Measurements from ENCODE around the gene ANTXR1.

DNA sequence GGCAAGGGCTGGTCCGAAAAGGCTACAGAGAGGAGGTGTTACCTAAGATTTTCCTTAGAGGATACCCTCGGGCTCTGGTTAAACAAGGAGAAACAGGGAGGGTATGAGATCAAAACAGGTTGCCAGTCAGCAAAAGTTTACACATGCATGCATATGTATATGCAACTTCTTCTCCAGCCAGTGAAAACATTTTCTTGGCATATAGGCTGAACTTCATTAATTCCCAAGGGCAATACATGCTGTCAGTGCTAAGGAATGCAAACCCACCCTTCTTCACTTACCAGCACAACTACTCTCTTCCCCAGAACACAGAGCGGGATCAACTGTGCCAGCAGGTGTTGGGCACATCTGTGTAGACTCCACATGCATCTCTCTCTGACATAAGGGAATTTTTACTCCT, 198.1 kb downstream of the ANTXR1 start:
- TF ChIP-seq HMG20A (CRISPR knock-in tag; conservative IDR thresholded peaks at IDR 0.05) (no peak), ZNF232 (CRISPR knock-in tag; IDR thresholded peaks at IDR 0.05) (no peak), ZHX1 (conservative IDR thresholded peaks at IDR 0.05; ENCODE audit: low read length) (no peak), ZNF274 (IDR thresholded peaks at IDR 0.05; ENCODE audit: borderline replicate concordance, low read depth, low read length) (no peak), ATF1 (CRISPR knock-in tag; IDR thresholded peaks at IDR 0.05) (no peak), ATF1 (tag; IDR thresholded peaks at IDR 0.05) (no peak), PTTG1 (tag; IDR thresholded peaks at IDR 0.05; ENCODE audit: low read depth) (no peak), KLF10 (CRISPR knock-in tag; IDR thresholded peaks at IDR 0.05) (no peak), PHF8 (IDR thresholded peaks at IDR 0.05; ENCODE audit: borderline replicate concordance, low read length) (no peak), CEBPB (tag; IDR thresholded peaks at IDR 0.05) (no peak)
- TF ChIP-seq, protein P1, sequence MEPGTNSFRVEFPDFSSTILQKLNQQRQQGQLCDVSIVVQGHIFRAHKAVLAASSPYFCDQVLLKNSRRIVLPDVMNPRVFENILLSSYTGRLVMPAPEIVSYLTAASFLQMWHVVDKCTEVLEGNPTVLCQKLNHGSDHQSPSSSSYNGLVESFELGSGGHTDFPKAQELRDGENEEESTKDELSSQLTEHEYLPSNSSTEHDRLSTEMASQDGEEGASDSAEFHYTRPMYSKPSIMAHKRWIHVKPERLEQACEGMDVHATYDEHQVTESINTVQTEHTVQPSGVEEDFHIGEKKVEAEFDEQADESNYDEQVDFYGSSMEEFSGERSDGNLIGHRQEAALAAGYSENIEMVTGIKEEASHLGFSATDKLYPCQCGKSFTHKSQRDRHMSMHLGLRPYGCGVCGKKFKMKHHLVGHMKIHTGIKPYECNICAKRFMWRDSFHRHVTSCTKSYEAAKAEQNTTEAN (CRISPR knock-in tag; IDR thresholded peaks at IDR 0.05) = no peak
